Esophagus muscularis mucosa (tissue), 3 donors: ENCODE measurements around the gene PLAAT3.

Experiments
- CTCF ChIP-seq, 3 experiments: fragments of 200-600 bp in 2 of 3; fragments of 450-650 bp in 1 of 3; sonication (generic) in 2 of 3; IDR thresholded peaks; one replicate each; pipeline ENCODE4 v1.5.1; 2017 to 2019; ENCODE audit warnings: antibody characterized with exemption in 3 of 3, mild to moderate bottlenecking in 2 of 3, moderate library complexity in 1 of 3
- POLR2AphosphoS5 ChIP-seq, 2 donors: sonication (generic); formaldehyde crosslinking; IDR thresholded peaks; one replicate each; pipeline ENCODE4 v1.6.1; 2017; ENCODE audit warnings: antibody characterized with exemption in 2 of 2

- no peak for TF ChIP-seq CTCF (IDR thresholded peaks at IDR 0.05)
- TF ChIP-seq POLR2AphosphoS5 (IDR thresholded peaks at IDR 0.05): peak in 1 of 2 donors; percentile 26
Observed at GRCh38 chr11:63567044-63567840, 47.0 kb downstream of the PLAAT3 start.
